H1 (cell line): Measurements from ENCODE around the gene YPEL4. TPM values are rescaled to one million over a fixed set of nuclear protein-coding genes. Genes with fewer than 3 reads are reported as not detected.

Experiments
- CTCF ChIA-PET: fragments of 300-600 bp; sonication (Branson Sonifier 250); formaldehyde crosslinking; loops from one replicate; lab custom pipeline; 2021; ENCODE audit not compliant: partially characterized antibody; lab: Charles Lee
- POLR2A ChIA-PET: fragments of 300-600 bp; sonication (Branson Sonifier 250); formaldehyde crosslinking; loops from one replicate; lab custom pipeline; 2021; ENCODE audit warnings: inconsistent platforms; ENCODE audit not compliant: partially characterized antibody; lab: Charles Lee
- DNase-seq, 2 experiments: peaks; one replicate each; pipeline versions ENCODE4 v3.0.0 to v3.0.0-alpha.2; 2010 to 2022; ENCODE audit warnings: low spot score in 2 of 2, low read depth in 1 of 2, mixed read lengths in 1 of 2
- FAIRE-seq: peaks from 2 replicates; lab custom pipeline; 2011; peaks lifted over from hg19 to GRCh38; lab: Jason Lieb, UNC
- H2AFZ ChIP-seq: 2 replicates; pipeline ENCODE4 v1.8.1; 2012; ENCODE audit warnings: low read length, inconsistent platforms
- H2AK5ac ChIP-seq: 2 replicates; pipeline ENCODE4 v1.6.1; 2013; ENCODE audit warnings: low read depth, low read length
- H2BK120ac ChIP-seq: replicated peaks from 2 replicates; pipeline ENCODE3; 2013; ENCODE audit warnings: low read depth, low read length, inconsistent platforms
- H2BK12ac ChIP-seq: 2 replicates; pipeline ENCODE4 v1.6.1; 2013; ENCODE audit warnings: low read depth, low read length
- H2BK15ac ChIP-seq: 2 replicates; pipeline ENCODE4 v1.6.1; 2013; ENCODE audit warnings: low read length
- H2BK20ac ChIP-seq: 2 replicates; pipeline ENCODE4 v1.6.1; 2013; ENCODE audit warnings: low read length
- H2BK5ac ChIP-seq: 2 replicates; pipeline ENCODE4 v1.6.1; 2013; ENCODE audit warnings: low read depth, low read length
- H3K14ac ChIP-seq: 2 replicates; pipeline ENCODE4 v1.6.1; 2013; ENCODE audit warnings: inconsistent platforms; ENCODE audit not compliant: insufficient read length
- H3K18ac ChIP-seq: 2 replicates; pipeline ENCODE4 v1.6.1; 2013; ENCODE audit warnings: low read length; ENCODE audit errors: extremely low read depth
- H3K23ac ChIP-seq: 2 replicates; pipeline ENCODE4 v1.6.1; 2013; ENCODE audit warnings: inconsistent platforms; ENCODE audit not compliant: insufficient read length
- H3K23me2 ChIP-seq: 2 replicates; pipeline ENCODE4 v1.6.1; 2013; ENCODE audit warnings: low read depth, low read length
- H3K27ac ChIP-seq: 2 replicates; pipeline ENCODE4 v1.6.1; 2011; ENCODE audit warnings: low read depth, low read length, inconsistent platforms
- H3K27me3 ChIP-seq, 4 experiments: replicated peaks in 1 of 4; 1 replicate in 1 of 4; 2 replicates in 3 of 4; pipeline versions ENCODE4 v1.6.1 to v1.8.1; 2011 to 2013; ENCODE audit warnings: low read length in 3 of 4, mild to moderate bottlenecking in 3 of 4, inconsistent platforms in 2 of 4, mixed read lengths in 2 of 4, moderate library complexity in 1 of 4; ENCODE audit not compliant: control insufficient read depth in 3 of 4, insufficient read depth in 3 of 4; ENCODE audit errors: extremely low read depth in 1 of 4
- H3K36me3 ChIP-seq, 4 experiments: 2 replicates each; pipeline versions ENCODE4 v1.6.1 to v1.8.1; 2011 to 2013; ENCODE audit warnings: mild to moderate bottlenecking in 4 of 4, low read length in 3 of 4, moderate library complexity in 2 of 4, control low read depth in 1 of 4, inconsistent platforms in 1 of 4; ENCODE audit not compliant: insufficient read depth in 4 of 4, control insufficient read depth in 2 of 4
- H3K4ac ChIP-seq: replicated peaks from 2 replicates; pipeline ENCODE3; 2013; ENCODE audit warnings: low read length, low read depth, mixed read lengths, inconsistent platforms; ENCODE audit not compliant: insufficient read length
- H3K4me1 ChIP-seq, 4 experiments: replicated peaks in 1 of 4; 1 replicate in 1 of 4; 2 replicates in 3 of 4; pipeline versions ENCODE4 v1.6.1 to v1.8.1; 2011 to 2013; ENCODE audit warnings: low read length in 3 of 4, inconsistent platforms in 2 of 4, mixed read lengths in 1 of 4; ENCODE audit not compliant: insufficient read depth in 4 of 4, control insufficient read depth in 3 of 4
- H3K4me2 ChIP-seq, 2 experiments: 2 replicates each; pipeline versions ENCODE4 v1.6.1 to v1.8.1; 2011 to 2013; ENCODE audit warnings: low read depth in 2 of 2, low read length in 2 of 2, control low read depth in 1 of 2, inconsistent platforms in 1 of 2, mild to moderate bottlenecking in 1 of 2; ENCODE audit not compliant: insufficient read depth in 1 of 2
- H3K4me3 ChIP-seq, 4 experiments: fragments of 200-600, 300-600 bp in 1 of 4; sonication (generic), shearing (Covaris generic), sonication (Bioruptor Twin) in 1 of 4; 2 replicates each; pipeline versions ENCODE4 v1.5.1 to v1.8.1; 2011 to 2016; ENCODE audit warnings: low read length in 4 of 4, low read depth in 3 of 4, control low read depth in 2 of 4, inconsistent platforms in 2 of 4, mild to moderate bottlenecking in 2 of 4, mixed read lengths in 1 of 4, moderate library complexity in 1 of 4; ENCODE audit not compliant: insufficient read depth in 2 of 4; ENCODE audit errors: extremely low read depth in 1 of 4
- H3K56ac ChIP-seq: replicated peaks from 2 replicates; pipeline ENCODE3; 2013; ENCODE audit warnings: low read depth, mild to moderate bottlenecking, mixed read lengths, low read length, inconsistent platforms; ENCODE audit not compliant: insufficient read length
- H3K79me1 ChIP-seq: 2 replicates; pipeline ENCODE4 v1.6.1; 2013; ENCODE audit warnings: low read depth, low read length, control low read depth
- H3K79me2 ChIP-seq, 2 experiments: 2 replicates each; pipeline versions ENCODE4 v1.6.1 to v1.8.1; 2012 to 2013; ENCODE audit warnings: low read length in 2 of 2, mild to moderate bottlenecking in 2 of 2, inconsistent platforms in 1 of 2; ENCODE audit not compliant: insufficient read depth in 2 of 2, control insufficient read depth in 1 of 2
- H3K9ac ChIP-seq, 4 experiments: replicated peaks in 1 of 4; 1 replicate in 1 of 4; 2 replicates in 3 of 4; pipeline versions ENCODE4 v1.6.1 to v1.8.1; 2011 to 2013; ENCODE audit warnings: low read depth in 3 of 4, low read length in 3 of 4, control low read depth in 2 of 4, mild to moderate bottlenecking in 2 of 4, moderate library complexity in 2 of 4, inconsistent platforms in 1 of 4; ENCODE audit errors: extremely low read depth in 1 of 4
- H3K9me3 ChIP-seq, 2 experiments: 2 replicates each; pipeline versions ENCODE4 v1.6.1 to v1.8.1; 2012 to 2013; ENCODE audit warnings: mild to moderate bottlenecking in 2 of 2, moderate library complexity in 2 of 2, control low read depth in 1 of 2, inconsistent platforms in 1 of 2, low read depth in 1 of 2, low read length in 1 of 2, mixed read lengths in 1 of 2; ENCODE audit not compliant: insufficient read depth in 2 of 2
- H4K20me1 ChIP-seq, 2 experiments: replicated peaks in 1 of 2; 2 replicates each; pipeline versions ENCODE3 to v1.8.1; 2011 to 2013; ENCODE audit warnings: inconsistent platforms in 2 of 2, low read length in 2 of 2, mild to moderate bottlenecking in 1 of 2; ENCODE audit not compliant: insufficient read depth in 2 of 2, control insufficient read depth in 1 of 2
- H4K5ac ChIP-seq: 2 replicates; pipeline ENCODE4 v1.6.1; 2013; ENCODE audit warnings: low read length, low read depth, mixed read lengths, inconsistent platforms; ENCODE audit not compliant: insufficient read length
- H4K8ac ChIP-seq: 2 replicates; pipeline ENCODE4 v1.8.0; 2013; ENCODE audit warnings: mild to moderate bottlenecking, moderate library complexity, low read length, inconsistent platforms; ENCODE audit not compliant: insufficient read depth; ENCODE audit errors: extremely low read depth
- H4K91ac ChIP-seq: replicated peaks from 2 replicates; pipeline ENCODE3; 2013; ENCODE audit warnings: low read length, mixed read lengths, inconsistent platforms; ENCODE audit not compliant: insufficient read length
- BRCA1 ChIP-seq: IDR thresholded peaks from 2 replicates; pipeline ENCODE4 v1.6.1; 2012; ENCODE audit warnings: low read depth, low read length, improper control_type of control experiment
- EZH2 ChIP-seq: fragments of 200-600 bp; sonication (generic); IDR thresholded peaks from 2 replicates; pipeline ENCODE4 v1.7.1; 2012; ENCODE audit warnings: low read depth, mild to moderate bottlenecking, moderate library complexity, low read length, inconsistent platforms; ENCODE audit not compliant: severe bottlenecking
- SAP30 ChIP-seq: fragments of 300-600 bp; sonication (generic); IDR thresholded peaks from 2 replicates; pipeline ENCODE4 v1.7.1; 2012; ENCODE audit warnings: low read length, moderate library complexity, mild to moderate bottlenecking, inconsistent platforms; ENCODE audit not compliant: insufficient read depth, insufficient replicate concordance
- SP4 ChIP-seq: IDR thresholded peaks from 2 replicates; pipeline ENCODE4 v1.6.1; 2012; ENCODE audit warnings: low read length, inconsistent platforms
- SRF ChIP-seq: IDR thresholded peaks from 2 replicates; pipeline ENCODE4 v1.6.1; 2011; ENCODE audit warnings: mild to moderate bottlenecking, low read depth, low read length, moderate library complexity
- WGBS, 2 experiments: shearing (Covaris generic) in 1 of 2; methylation state at CpG; one replicate each; pipeline versions ENCODE4 v1.1.6 to v1.1.7; 2013 to 2015; ENCODE audit warnings: low lambda C conversion rate in 2 of 2, mixed read lengths in 2 of 2, inconsistent platforms in 1 of 2, low coverage in 1 of 2, missing lambda C conversion rate in 1 of 2; ENCODE audit not compliant: insufficient replicate concordance in 2 of 2, insufficient coverage in 1 of 2, insufficient read length in 1 of 2; ENCODE audit errors: extremely low coverage in 1 of 2, missing lambda C conversion rate in 1 of 2; 5-methylcytosine and 5-hydroxymethylcytosine counted together
- polyA plus RNA-seq, 7 experiments: library from polyadenylated mRNA; depleted of rRNA in 3 of 7; stranded (reverse) in 5 of 7; unstranded in 2 of 7; fragments of >200 nt in 5 of 7; fragments of 200-250 nt in 2 of 7; gene quantifications; 1 replicate in 5 of 7; 2 replicates in 1 of 7; 4 replicates in 1 of 7; pipeline versions ENCODE4 v1.2.1 to v1.2.3, GENCODE V29; 2011 to 2013; ENCODE audit warnings: missing spikeins in 2 of 7, mixed read lengths in 2 of 7
- total RNA-seq: library from RNA; stranded (reverse); fragmentation: NEBNext Ultra II Directional; extraction: Animal tissue kit (Norgen Biotek cat#: 25700); gene quantifications from 2 replicates; pipeline ENCODE4 v1.2.1, GENCODE V29; 2021
- TF ChIP-seq, protein P1 (sequence below): IDR thresholded peaks from 2 replicates; pipeline ENCODE4 v1.6.1; 2011; ENCODE audit warnings: low read length, improper control_type of control experiment
- TF ChIP-seq, protein P2 (sequence below): IDR thresholded peaks from 2 replicates; pipeline ENCODE4 v1.6.1; 2012; ENCODE audit warnings: low read length, inconsistent platforms

Gene YPEL4
- total and polyA plus RNA-seq, 2 of the 8 experiments (the other 6 are each of a cell fraction or from before 2014, with no cell fraction given), result 0.13 to 0.38 TPM

DNA sequence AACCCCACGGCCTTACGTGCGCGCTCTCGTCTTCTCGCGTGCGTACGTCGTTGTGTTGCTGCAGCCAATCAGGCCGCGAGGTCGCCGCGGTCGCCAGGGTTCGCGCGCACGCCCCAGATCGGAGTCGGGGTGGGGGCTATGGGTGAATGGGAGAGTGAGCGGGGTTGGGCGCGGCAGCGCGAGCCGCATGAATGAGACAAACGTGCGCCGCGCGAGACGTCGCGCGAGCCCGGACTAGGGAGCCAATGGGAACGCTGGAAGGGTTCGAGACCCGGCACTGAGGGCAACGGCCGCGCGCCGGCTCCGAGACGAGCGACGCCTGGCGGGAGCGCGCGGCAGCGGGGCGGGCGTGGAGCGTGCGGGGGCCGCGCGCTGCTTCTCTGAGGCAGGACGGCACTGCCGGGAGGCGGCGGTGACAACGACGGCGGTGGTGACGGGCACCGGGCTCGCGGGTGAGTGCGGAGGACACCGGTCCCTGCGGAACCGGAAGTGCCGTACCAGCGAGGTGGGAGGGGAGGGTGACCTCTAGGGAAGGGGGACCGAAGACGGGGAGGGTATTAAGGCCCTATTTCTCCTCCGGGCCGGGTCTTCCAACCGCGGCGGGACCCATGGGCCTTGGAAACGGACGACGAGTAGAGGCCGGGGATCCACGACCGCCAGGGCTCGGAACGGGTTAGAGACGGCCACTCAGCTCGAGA lies 18.2 kb upstream of the YPEL4 start, which contains the start of gene ZDHHC5:
Gene ZDHHC5 (plus strand): TSS at position 379 of the 698 bp plus-strand sequence. CDS start 4,977 bp downstream, outside the sequence.
- H3K27ac ChIP-seq, result peak within 1 kb of the TSS; percentile 99
- H2BK15ac ChIP-seq, result peak within 1 kb of the TSS; percentile 97; the same call in 1 of the 2 replicates
- H3K79me1 ChIP-seq, result no peaks in the 10 kb centered on the region
- H3K23me2 ChIP-seq, result peaks cover 4% of the 10 kb centered on the region
- peak within 1 kb of the TSS; percentile 89 for H4K5ac ChIP-seq
- peak within 1 kb of the TSS; percentile 84 for H2BK120ac ChIP-seq
- H4K20me1 ChIP-seq, result no peaks in the 10 kb centered on the region
- peak within 1 kb of the TSS; percentile 99; the same call in 1 of the 2 replicates for H2BK12ac ChIP-seq
- H3K4me1 ChIP-seq, result peaks cover 0 to 7% (median 2%) of the 10 kb centered on the region in 4 experiments; a peak in 3 of 7 replicates
- DNase-seq, result peak; percentile 97
- CTCF ChIA-PET, result interaction anchor here (0.6 to 1.4 kb wide), 3 partner anchors 10 to 174 kb away, joined by 4 read pairs; no protein-coding TSS in a partner anchor
- FAIRE-seq, result no peak
- H3K4me3 ChIP-seq, result peak within 1 kb of the TSS; percentile 90 to 95 (median 94)
- POLR2A ChIA-PET, result interaction anchor here (0.6 to 5.4 kb wide), 11 partner anchors 11 to 114 kb away, joined by 3 to 79 read pairs (median 5); partner anchors contain the start of genes CLP1, UBE2L6 and YPEL4
- H3K9me3 ChIP-seq, result no peaks in the 10 kb centered on the region
- H2BK20ac ChIP-seq, result peak within 1 kb of the TSS; percentile 92; the same call in 1 of the 2 replicates
- no peaks in the 10 kb centered on the region for H3K27me3 ChIP-seq
- peak within 1 kb of the TSS; percentile 97 for H4K8ac ChIP-seq
- peak within 1 kb of the TSS; percentile 78 for H3K18ac ChIP-seq
- peak within 1 kb of the TSS; percentile 91 to 99 (median 98) for H3K9ac ChIP-seq
- peaks cover 9 to 41% of the 10 kb centered on the region in 2 experiments for H3K79me2 ChIP-seq
- H3K36me3 ChIP-seq, result peaks cover 9 to 13% (median 10%) of the 10 kb centered on the region in 4 experiments
- peak within 1 kb of the TSS; percentile 99 for H2BK5ac ChIP-seq
- peak within 1 kb of the TSS; percentile 89 for H2AFZ ChIP-seq
- H4K91ac ChIP-seq, result peak within 1 kb of the TSS; percentile 97
- H3K23ac ChIP-seq, result no peak within 1 kb of the TSS
- peak within 1 kb of the TSS; percentile 40 for H3K4ac ChIP-seq
- no peak within 1 kb of the TSS for H3K14ac ChIP-seq
- WGBS, 2 experiments, result 0% methylated on average over 46 of the region's 96 CpGs; no CpG with 5 or more reads in 1 of the 2 experiments
- H2AK5ac ChIP-seq, result no peak within 1 kb of the TSS
- H3K56ac ChIP-seq, result peak within 1 kb of the TSS; percentile 90
- peak within 1 kb of the TSS; percentile 82 to 87 for H3K4me2 ChIP-seq
- TF ChIP-seq EZH2 (no peak), SP4 (no peak), SAP30 (no peak), BRCA1 (peak; percentile 75), SRF (no peak)
- TF ChIP-seq, protein P1, sequence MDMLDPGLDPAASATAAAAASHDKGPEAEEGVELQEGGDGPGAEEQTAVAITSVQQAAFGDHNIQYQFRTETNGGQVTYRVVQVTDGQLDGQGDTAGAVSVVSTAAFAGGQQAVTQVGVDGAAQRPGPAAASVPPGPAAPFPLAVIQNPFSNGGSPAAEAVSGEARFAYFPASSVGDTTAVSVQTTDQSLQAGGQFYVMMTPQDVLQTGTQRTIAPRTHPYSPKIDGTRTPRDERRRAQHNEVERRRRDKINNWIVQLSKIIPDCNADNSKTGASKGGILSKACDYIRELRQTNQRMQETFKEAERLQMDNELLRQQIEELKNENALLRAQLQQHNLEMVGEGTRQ, result no peak
- TF ChIP-seq, protein P2, sequence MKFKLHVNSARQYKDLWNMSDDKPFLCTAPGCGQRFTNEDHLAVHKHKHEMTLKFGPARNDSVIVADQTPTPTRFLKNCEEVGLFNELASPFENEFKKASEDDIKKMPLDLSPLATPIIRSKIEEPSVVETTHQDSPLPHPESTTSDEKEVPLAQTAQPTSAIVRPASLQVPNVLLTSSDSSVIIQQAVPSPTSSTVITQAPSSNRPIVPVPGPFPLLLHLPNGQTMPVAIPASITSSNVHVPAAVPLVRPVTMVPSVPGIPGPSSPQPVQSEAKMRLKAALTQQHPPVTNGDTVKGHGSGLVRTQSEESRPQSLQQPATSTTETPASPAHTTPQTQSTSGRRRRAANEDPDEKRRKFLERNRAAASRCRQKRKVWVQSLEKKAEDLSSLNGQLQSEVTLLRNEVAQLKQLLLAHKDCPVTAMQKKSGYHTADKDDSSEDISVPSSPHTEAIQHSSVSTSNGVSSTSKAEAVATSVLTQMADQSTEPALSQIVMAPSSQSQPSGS, result no peak
